Peyer's patch (tissue), 4 donors: ENCODE measurements around the gene TARDBP.
A peak's percentile ranks its signal among the peaks of the same experiment; 100 is the strongest.

Experiments used
- POLR2A ChIP-seq, 2 donors: fragments of 450-650 bp; IDR thresholded peaks; one replicate each; pipeline ENCODE4 v1.5.1; 2017; ENCODE audit warnings: antibody characterized with exemption in 2 of 2, mild to moderate bottlenecking in 2 of 2, moderate library complexity in 2 of 2
- TF ChIP-seq, protein P1 (sequence below), 6 experiments: fragments of 450-650 bp in 4 of 6; fragments of 200-600 bp in 2 of 6; sonication (generic) in 1 of 6; IDR thresholded peaks; one replicate each; pipeline ENCODE4 v1.5.1; 2017 to 2019; ENCODE audit warnings: antibody characterized with exemption in 6 of 6, mild to moderate bottlenecking in 3 of 6, moderate library complexity in 1 of 6

DNA sequence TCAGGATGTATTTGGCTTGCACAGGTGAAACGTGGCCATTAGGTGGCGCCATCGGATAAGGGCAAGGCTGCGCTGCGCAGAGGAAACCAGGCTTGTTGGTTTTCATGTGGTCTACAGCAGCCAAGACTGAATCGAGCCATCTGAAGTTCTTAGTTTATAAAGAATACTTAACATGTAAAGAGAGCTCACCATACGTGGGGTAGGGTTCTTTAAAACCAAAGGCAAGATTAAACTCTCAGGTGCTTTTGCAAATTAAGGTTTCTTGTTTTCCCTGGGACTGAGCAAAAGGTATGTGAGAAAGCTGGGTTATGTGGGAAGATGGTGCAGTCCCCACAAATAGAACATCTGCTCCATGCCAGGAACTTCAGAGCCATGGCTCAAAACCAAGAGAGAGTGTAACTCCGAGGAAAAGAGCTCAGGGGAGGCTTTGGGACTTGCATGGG lies 25.3 kb downstream of the TARDBP start:
- TF ChIP-seq, protein P1, sequence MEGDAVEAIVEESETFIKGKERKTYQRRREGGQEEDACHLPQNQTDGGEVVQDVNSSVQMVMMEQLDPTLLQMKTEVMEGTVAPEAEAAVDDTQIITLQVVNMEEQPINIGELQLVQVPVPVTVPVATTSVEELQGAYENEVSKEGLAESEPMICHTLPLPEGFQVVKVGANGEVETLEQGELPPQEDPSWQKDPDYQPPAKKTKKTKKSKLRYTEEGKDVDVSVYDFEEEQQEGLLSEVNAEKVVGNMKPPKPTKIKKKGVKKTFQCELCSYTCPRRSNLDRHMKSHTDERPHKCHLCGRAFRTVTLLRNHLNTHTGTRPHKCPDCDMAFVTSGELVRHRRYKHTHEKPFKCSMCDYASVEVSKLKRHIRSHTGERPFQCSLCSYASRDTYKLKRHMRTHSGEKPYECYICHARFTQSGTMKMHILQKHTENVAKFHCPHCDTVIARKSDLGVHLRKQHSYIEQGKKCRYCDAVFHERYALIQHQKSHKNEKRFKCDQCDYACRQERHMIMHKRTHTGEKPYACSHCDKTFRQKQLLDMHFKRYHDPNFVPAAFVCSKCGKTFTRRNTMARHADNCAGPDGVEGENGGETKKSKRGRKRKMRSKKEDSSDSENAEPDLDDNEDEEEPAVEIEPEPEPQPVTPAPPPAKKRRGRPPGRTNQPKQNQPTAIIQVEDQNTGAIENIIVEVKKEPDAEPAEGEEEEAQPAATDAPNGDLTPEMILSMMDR (IDR thresholded peaks at IDR 0.05) = peak; percentile 83 to 98 (median 94)
- no peak for TF ChIP-seq POLR2A (IDR thresholded peaks at IDR 0.05)
